GM19438 (cell line): ENCODE results near the gene CCDC88C.

Source experiments
- ATAC-seq: cut with Tn5 transposase; IDR thresholded peaks from one replicate; pipeline ENCODE4 v1.9.1; 2021; ENCODE audit warnings: low read depth; ENCODE audit not compliant: unreplicated experiment

The CCDC88C gene

GRCh38 chr14:91316761-91317160 is 100.9 kb downstream of the CCDC88C start:
- no peak for ATAC-seq

GRCh38 chr14:91315844-91316267 is 101.8 kb downstream of the CCDC88C start:
- peak; percentile 75 for ATAC-seq

- ATAC-seq, result no peak
Measured at GRCh38 chr14:91313852-91314251, 103.8 kb downstream of the CCDC88C start.

DNA sequence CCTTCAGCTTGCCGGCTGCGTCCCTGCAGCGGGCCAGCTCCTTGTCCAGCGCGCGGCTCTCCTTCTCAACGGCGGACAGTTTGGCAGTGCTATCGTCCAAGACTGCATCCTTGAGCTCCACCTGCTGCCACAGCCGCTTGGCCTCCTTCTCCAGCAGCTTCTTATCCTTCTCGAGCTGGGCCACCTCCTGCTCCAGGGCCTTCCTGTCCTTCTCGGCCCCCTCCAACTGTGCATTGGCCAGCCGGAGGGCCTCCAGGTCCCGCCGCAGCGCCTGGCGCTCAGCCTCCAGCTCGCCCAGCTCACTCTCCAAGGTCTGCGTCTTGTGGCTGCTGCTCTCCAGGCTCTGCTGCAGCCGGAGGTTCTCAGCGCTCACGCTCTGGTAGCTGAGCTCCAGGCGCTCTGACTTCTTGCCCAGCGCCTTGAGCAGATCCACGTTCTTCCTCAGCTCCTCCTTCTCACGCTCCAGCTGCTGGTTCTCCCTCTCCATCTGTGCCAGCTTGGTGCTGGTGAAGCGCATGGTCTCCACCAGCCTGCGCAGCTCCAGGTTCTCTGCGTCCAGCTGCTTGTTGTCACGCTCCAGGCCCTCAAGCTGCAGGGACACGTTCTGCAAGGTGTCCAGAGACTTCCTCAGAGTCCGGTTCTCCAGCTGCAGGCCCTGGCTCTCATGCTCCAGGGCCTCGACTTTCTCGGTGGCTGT is 104.3 kb downstream of the CCDC88C start:
- ATAC-seq, result no peak

GRCh38 chr14:91311284-91311662 is 106.3 kb downstream of the CCDC88C start:
- ATAC-seq, result no peak

DNA sequence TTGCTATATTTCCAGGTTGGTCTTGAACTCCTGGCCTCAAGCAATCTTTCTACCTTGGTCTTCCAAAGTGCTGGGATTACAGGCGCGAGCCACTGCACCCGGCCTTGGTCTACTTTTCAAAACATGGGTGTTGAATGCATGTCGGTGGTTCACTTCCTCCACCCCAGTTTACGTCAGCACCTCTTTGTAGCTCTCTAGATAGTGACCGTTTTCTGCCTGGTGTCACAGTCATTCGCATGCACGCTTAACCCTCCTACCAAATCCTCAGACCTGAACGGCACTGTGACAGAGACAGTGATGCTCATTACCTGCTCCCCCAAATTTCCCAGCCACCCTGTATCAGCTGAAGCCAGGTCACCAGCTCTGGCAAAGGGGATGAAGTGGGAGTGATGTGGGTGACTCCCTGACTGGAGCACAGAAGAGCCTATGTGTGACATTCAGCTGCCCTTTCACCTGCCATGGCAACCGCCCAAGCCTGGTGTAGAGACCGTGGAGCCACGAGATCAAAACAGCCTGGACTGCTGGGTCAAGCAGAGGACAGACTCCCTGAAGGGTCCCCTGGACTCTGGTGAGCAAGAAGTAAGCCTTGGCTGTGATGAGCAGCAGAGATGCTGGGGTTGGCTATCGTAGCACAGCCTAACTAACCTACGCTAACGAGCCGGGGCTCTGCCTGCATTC is 106.9 kb downstream of the CCDC88C start:
- no peak for ATAC-seq

DNA sequence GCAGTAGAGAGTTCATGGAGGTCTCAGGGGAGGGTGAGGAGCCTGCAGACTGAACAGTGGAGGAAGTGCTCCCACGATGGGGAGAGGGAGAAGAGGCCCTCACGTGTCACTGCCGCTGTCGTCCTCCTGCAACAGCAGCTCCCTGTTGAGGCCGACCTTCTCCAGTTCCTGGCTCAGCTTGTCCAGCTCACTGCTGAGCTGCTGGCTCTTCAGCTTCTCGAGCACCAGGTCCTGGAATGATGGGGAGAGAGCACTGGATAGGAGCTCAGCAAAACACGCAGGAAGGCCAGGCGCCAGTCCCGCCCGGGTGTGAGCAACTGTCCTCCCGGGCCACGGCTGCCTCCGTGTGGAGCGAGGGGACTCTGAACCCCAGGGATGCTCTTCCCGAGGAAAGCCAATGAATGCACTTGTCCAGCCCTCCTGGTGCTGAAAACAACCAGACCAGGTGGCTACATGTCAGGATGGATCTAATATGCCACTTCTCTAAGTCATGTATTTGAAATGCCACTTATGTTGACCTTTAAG is 107.8 kb downstream of the CCDC88C start:
- no peak for ATAC-seq

GRCh38 chr14:91308337-91308736 is 109.3 kb downstream of the CCDC88C start:
- no peak for ATAC-seq

GRCh38 chr14:91307652-91308051 is 110.0 kb downstream of the CCDC88C start:
- no peak for ATAC-seq

- no peak for ATAC-seq
Measured at GRCh38 chr14:91307046-91307445, 110.6 kb downstream of the CCDC88C start.

DNA sequence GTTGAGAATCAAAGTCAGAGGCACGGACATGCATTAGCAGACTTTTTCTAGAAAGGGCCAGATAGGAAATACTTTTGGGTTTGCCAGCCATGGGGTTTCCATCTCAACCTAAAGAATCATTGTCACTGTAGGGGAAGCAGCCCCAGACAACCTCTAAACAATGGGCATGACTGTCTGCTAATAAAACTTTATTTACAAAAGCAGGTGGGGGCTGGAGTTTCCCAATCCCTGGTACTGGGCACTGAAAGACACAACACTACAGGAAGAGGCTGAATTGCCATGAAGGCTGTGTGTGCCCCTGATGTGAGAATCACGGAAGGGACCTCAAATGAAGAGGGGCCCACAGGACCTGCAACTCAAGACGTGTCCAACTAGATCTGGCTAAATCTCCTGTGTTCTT is 111.1 kb downstream of the CCDC88C start:
- no peak for ATAC-seq

- no peak for ATAC-seq
Measured at GRCh38 chr14:91305650-91306431, 111.8 kb downstream of the CCDC88C start.

DNA sequence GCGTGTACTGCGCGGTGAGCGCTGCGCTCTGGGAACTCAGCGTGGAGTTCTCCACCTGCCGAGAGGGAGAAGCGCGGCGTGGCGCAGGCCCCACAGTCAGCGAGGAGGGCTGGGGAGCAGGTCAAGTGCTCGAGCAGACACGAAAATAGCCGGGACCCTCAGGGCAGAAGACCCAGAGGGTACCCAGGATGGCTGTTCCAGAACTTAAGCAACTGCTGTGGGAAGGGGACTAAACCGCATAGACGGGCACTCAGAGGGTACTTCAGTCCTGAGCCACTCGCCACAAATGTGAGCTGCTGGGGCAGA is 113.7 kb downstream of the CCDC88C start:
- ATAC-seq, result no peak

DNA sequence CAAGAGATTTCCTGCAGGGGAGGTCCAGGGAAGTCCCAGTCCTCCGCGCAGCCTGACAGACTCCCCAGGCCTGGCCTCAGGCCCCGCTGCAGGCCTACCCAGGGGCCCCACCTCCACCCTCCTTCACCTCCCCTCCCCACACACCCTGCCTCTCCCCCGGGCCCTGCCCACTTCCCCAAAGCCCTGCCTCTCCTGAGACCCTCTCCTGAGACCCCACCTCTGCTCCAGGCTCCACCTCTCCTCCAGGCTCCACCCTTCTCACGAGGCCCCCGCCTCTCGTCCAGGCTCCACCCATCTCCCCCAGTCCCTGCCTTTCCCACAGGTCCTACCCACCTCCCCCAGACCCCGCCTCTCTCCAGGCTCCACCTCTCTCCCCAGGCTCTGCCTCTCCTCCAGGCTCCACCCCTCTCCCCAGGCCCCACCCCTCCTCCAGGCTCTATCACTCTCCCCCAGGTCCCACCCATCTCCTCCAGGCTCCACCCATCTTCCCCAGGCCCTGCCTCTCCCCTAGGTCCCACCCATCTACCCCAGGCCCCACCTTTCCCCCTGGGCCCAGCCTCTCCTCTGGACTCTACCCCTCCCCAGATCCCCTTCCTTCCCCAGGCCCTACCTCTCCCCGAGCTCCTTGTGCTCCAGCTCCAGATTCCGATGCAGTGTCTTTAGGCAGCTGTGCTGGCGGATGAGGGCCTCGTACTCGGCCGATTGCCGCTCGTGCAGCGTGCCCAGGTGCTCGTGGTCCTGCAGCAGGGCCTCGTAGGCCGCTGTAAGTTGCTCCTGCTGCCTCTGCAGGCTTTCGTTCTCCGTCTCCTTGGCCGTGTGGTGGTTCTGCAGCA is 114.3 kb downstream of the CCDC88C start:
- ATAC-seq, result peak; percentile 46

GRCh38 chr14:91302391-91302790 is 115.2 kb downstream of the CCDC88C start:
- peak; percentile 11 for ATAC-seq

DNA sequence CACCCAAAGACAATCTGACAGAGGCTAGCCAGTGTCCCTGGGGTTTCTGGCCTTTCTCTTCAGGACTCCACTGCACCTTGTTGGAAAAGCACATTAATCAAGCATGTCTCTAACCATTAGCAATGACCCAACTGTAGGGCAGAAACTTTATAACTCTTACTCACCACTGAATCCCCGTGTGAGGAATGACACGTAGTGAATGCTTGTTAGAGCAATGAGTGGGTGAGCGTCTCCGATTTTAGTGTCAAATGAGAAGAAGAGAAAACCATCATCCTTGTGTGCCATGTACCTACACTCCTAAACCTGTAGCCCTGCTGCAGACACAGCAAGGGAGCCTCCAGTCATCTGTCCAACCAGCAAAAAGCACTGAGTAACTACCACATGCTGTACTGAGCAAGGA is 116.7 kb downstream of the CCDC88C start:
- no peak for ATAC-seq

- ATAC-seq, result no peak
Measured at GRCh38 chr14:91300283-91300895, 117.2 kb downstream of the CCDC88C start.

DNA sequence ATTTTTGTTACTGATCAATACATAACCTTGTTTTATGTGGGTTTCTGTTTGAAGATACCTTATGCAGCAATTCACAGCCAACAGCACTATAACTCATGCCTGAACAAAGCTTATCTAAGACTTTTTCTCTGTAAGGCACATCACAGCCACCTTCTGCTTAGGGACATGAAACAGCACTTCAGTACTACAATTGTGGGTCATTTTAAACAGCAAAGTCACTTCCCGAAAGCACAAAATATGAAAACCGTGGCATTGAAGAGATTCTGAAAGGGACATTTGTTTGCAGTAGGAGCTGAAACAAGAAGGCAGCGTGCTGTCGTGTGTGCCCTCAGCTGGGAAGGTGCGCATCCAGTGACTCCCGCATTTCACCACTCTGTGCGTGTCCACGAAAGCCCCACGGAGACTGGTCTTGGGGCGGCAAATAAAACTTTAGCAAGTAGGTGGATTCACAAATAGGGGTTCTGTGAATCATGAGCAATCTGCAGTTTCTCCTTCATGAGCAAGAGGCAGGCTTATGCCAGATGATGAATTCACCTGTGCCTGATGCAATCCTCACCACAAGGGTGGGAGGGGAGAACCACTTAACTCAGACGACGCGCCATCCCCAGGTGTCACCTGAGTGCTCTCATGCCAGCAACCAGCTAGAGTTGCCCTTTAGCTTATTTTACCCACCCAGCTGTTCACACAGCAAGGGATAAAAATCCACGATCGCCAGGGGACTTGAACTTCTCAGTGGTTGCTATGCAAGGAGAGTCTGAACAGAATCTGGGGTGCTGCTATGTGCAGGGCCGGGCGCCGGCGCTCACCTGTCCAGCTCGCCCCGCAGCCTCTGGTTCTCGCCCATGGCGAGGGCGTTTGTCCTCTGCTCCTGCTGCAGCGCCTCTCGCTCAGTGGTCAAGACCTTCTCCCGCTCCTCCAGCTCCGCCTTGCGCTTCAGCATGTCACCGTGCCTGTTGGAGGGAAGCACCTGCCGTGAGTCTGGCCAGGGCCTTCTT is 118.2 kb downstream of the CCDC88C start:
- no peak for ATAC-seq

- ATAC-seq, result no peak
Measured at GRCh38 chr14:91298576-91298975, 119.0 kb downstream of the CCDC88C start.
